Neural progenitor cell (in vitro differentiated cells): ENCODE measurements around the gene RNGTT. TPM values are rescaled to one million over a fixed set of nuclear protein-coding genes. Genes with fewer than 3 reads are reported as not detected.

Source experiments
- DNase-seq: peaks from one replicate; pipeline ENCODE4 v3.0.0-alpha.2; 2016; ENCODE audit warnings: low spot score
- H2AFZ ChIP-seq: fragments of 200-600 bp; sonication (generic); replicated peaks from 2 replicates; pipeline ENCODE4 v1.6.1; 2016; ENCODE audit warnings: antibody characterized with exemption
- H3F3A ChIP-seq: fragments of 200-600 bp; sonication (generic); 2 replicates; pipeline ENCODE4 v1.6.1; 2016; ENCODE audit warnings: antibody characterized with exemption, low read depth
- H3K27ac ChIP-seq: fragments of 200-600 bp; sonication (generic); 2 replicates; pipeline ENCODE4 v1.5.1; 2016; ENCODE audit warnings: mild to moderate bottlenecking
- H3K27me3 ChIP-seq: fragments of 200-600 bp; sonication (generic); 2 replicates; pipeline ENCODE4 v1.6.1; 2016; ENCODE audit warnings: mild to moderate bottlenecking, moderate library complexity
- H3K36me3 ChIP-seq: fragments of 200-600 bp; sonication (generic); 2 replicates; pipeline ENCODE4 v1.5.1; 2016
- H3K4me1 ChIP-seq: fragments of 200-600 bp; sonication (generic); 2 replicates; pipeline ENCODE4 v1.6.1; 2016; ENCODE audit warnings: mixed run types
- H3K4me2 ChIP-seq: fragments of 200-600 bp; sonication (generic); 2 replicates; pipeline ENCODE4 v1.6.1; 2016
- H3K4me3 ChIP-seq: fragments of 200-600 bp; sonication (generic); 2 replicates; pipeline ENCODE4 v1.5.1; 2016
- H3K79me2 ChIP-seq: fragments of 200-600 bp; sonication (generic); 2 replicates; pipeline ENCODE4 v1.6.1; 2016; ENCODE audit warnings: low read depth
- H3K9ac ChIP-seq: fragments of 200-600 bp; sonication (generic); 2 replicates; pipeline ENCODE4 v1.6.1; 2016
- H3K9me3 ChIP-seq: fragments of 200-600 bp; sonication (generic); 2 replicates; pipeline ENCODE4 v1.5.1; 2016; ENCODE audit warnings: low read depth
- H4K20me1 ChIP-seq: fragments of 200-600 bp; sonication (generic); 2 replicates; pipeline ENCODE4 v1.6.1; 2016; ENCODE audit warnings: low read depth
- H3K27ac Mint-ChIP-seq: 3 replicates; pipeline ENCODE4 v1.8.0; 2021; ENCODE audit warnings: mixed read lengths
- H3K27me3 Mint-ChIP-seq: 2 replicates; pipeline ENCODE4 v1.8.0; 2022; ENCODE audit warnings: low read depth, mild to moderate bottlenecking, inconsistent platforms, moderate library complexity, mixed read lengths; ENCODE audit not compliant: insufficient read depth
- H3K36me3 Mint-ChIP-seq: 3 replicates; pipeline ENCODE4 v1.8.0; 2021; ENCODE audit warnings: mixed read lengths
- H3K4me1 Mint-ChIP-seq: 3 replicates; pipeline ENCODE4 v1.8.0; 2021; ENCODE audit warnings: mixed read lengths
- H3K4me3 Mint-ChIP-seq: 3 replicates; pipeline ENCODE4 v1.8.0; 2021; ENCODE audit warnings: mild to moderate bottlenecking, moderate library complexity, mixed read lengths
- H3K9me3 Mint-ChIP-seq: 3 replicates; pipeline ENCODE4 v1.8.0; 2020; ENCODE audit warnings: mixed read lengths
- EZH2 ChIP-seq: fragments of 200-600 bp; sonication (generic); IDR thresholded peaks from 2 replicates; pipeline ENCODE4 v1.6.1; 2017; ENCODE audit warnings: antibody characterized with exemption, mild to moderate bottlenecking, moderate library complexity
- EZH2phosphoT487 ChIP-seq: fragments of 200-600 bp; sonication (generic); IDR thresholded peaks from 2 replicates; pipeline ENCODE4 v1.6.1; 2017; ENCODE audit warnings: antibody characterized with exemption
- total RNA-seq: library from RNA; depleted of rRNA; stranded (reverse); fragments of >200 nt; gene quantifications from 2 replicates; pipeline ENCODE4 v1.2.3, GENCODE V29; 2015; ENCODE audit warnings: low replicate concordance
- TF ChIP-seq, protein P1 (sequence below): fragments of 200-600 bp; sonication (generic); IDR thresholded peaks from 2 replicates; pipeline ENCODE4 v1.5.1; 2017; ENCODE audit warnings: antibody characterized with exemption, mild to moderate bottlenecking

The RNGTT gene
- total RNA-seq, 1 donor from 2014 or later = 71.7 TPM

DNA sequence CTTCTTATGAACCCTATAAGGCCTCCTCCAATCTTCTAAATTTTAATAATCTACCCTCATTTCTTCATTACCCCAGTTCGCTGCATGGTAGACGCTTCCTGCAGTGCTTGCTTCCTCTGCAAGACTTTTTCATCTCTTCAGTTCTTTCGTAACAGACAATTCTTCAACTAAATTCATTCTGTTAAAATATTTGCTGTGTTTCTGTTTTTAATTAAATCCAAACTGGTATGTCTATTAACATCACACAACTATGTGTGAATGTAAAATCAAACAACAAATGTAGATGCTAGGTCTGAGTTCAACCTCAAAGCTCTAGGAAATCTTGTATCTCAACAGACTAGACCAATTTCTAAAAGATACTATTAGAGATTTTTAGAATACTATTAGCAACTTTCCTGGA lies 199.3 kb downstream of the RNGTT start:
- H3F3A ChIP-seq = no peaks in the 10 kb centered on the region
- H3K9me3 ChIP-seq = no peaks in the 10 kb centered on the region
- H3K4me2 ChIP-seq = no peak overlapping the region
- H3K4me1 Mint-ChIP-seq = no peaks in the 10 kb centered on the region
- H3K4me1 ChIP-seq = peaks cover 7% of the 10 kb centered on the region
- no peaks in the 10 kb centered on the region for H4K20me1 ChIP-seq
- H3K9me3 Mint-ChIP-seq = no peaks in the 10 kb centered on the region
- no peaks in the 10 kb centered on the region for H3K79me2 ChIP-seq
- H3K9ac ChIP-seq = no peak overlapping the region
- H3K4me3 Mint-ChIP-seq = no peak overlapping the region
- H3K36me3 Mint-ChIP-seq = peaks cover 6% of the 10 kb centered on the region
- H3K27me3 ChIP-seq = no peaks in the 10 kb centered on the region
- DNase-seq = no peak
- no peak overlapping the region for H3K4me3 ChIP-seq
- H3K36me3 ChIP-seq = no peaks in the 10 kb centered on the region
- no peak overlapping the region for H2AFZ ChIP-seq
- no peak for TF ChIP-seq EZH2
- TF ChIP-seq, protein P1, sequence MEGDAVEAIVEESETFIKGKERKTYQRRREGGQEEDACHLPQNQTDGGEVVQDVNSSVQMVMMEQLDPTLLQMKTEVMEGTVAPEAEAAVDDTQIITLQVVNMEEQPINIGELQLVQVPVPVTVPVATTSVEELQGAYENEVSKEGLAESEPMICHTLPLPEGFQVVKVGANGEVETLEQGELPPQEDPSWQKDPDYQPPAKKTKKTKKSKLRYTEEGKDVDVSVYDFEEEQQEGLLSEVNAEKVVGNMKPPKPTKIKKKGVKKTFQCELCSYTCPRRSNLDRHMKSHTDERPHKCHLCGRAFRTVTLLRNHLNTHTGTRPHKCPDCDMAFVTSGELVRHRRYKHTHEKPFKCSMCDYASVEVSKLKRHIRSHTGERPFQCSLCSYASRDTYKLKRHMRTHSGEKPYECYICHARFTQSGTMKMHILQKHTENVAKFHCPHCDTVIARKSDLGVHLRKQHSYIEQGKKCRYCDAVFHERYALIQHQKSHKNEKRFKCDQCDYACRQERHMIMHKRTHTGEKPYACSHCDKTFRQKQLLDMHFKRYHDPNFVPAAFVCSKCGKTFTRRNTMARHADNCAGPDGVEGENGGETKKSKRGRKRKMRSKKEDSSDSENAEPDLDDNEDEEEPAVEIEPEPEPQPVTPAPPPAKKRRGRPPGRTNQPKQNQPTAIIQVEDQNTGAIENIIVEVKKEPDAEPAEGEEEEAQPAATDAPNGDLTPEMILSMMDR = no peak
- TF ChIP-seq EZH2phosphoT487 = no peak
- H3K27ac Mint-ChIP-seq = no peak overlapping the region
- no peaks in the 10 kb centered on the region for H3K27me3 Mint-ChIP-seq
- H3K27ac ChIP-seq = no peak overlapping the region

DNA sequence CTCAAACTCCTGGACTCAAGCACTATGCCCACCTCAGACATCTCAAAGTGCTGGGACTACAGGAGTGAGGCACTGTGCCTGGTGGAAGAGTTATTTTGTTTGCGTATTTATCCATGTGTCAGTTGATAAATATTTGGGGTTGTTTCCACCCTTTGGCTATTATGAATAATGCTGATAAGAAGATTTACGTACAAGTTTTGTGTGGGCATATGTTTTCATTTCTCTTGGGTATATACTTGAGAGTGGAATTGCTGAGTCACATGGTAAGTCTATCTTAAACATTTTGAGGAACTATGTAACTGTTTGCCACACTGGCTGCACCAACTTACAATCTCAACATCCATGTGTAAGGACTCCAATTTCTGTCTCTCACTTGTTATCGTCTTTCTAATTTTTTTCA lies 200.3 kb downstream of the RNGTT start:
- no peaks in the 10 kb centered on the region for H3F3A ChIP-seq
- H3K4me3 ChIP-seq = no peak overlapping the region
- H3K27me3 ChIP-seq = no peaks in the 10 kb centered on the region
- Mint-ChIP-seq H3K36me3 (peaks cover 9% of the 10 kb centered on the region), H3K27me3 (no peaks in the 10 kb centered on the region), H3K4me3 (no peak overlapping the region), H3K4me1 (no peaks in the 10 kb centered on the region), H3K27ac (no peak overlapping the region), H3K9me3 (no peaks in the 10 kb centered on the region)
- no peaks in the 10 kb centered on the region for H3K36me3 ChIP-seq
- DNase-seq = no peak
- H3K4me1 ChIP-seq = peaks cover 7% of the 10 kb centered on the region
- H3K9me3 ChIP-seq = no peaks in the 10 kb centered on the region
- H4K20me1 ChIP-seq = no peaks in the 10 kb centered on the region
- H2AFZ ChIP-seq = no peak overlapping the region
- no peak overlapping the region for H3K9ac ChIP-seq
- no peak overlapping the region for H3K4me2 ChIP-seq
- H3K27ac ChIP-seq = no peak overlapping the region
- no peaks in the 10 kb centered on the region for H3K79me2 ChIP-seq
- no peak for TF ChIP-seq EZH2phosphoT487
- TF ChIP-seq, protein P1 = no peak
- TF ChIP-seq EZH2 = no peak

DNA sequence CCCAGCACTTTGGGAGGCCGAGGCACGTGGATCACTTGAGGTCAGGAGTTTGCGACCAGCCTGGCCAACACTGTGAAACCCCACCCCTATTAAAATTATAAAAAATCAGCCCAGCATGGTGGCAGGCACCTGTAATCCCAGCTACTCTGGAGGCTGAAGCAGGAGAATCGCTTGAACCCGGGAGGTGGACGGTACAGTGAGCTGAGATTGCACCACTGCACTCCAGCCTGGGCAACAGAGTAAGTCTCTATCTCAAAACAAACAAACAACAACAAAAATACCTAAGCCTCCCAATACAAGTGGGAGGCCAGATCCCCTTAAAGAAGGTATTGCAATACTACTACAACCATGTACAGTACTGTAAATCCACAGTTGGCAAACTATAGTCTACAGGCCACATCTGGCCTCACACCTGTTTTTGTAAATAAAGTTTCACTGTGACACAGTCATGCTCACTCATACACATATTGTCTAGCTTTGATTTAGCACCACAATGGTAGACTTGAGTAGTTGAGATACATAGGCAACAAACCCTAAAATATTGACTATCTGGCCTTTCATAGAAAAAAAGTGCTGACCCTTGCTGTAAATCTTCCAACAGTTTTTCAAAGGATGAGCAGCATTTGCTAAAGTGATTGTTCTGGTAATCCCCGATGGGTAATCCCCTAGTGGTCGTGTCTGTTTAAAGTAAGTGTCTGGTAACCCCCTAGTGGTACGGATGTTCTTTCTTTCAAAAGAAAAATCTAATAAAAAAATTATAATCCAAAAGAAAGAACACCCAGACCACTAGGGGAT lies 202.0 kb downstream of the RNGTT start:
- H3K79me2 ChIP-seq = no peaks in the 10 kb centered on the region
- no peak overlapping the region for H3K4me2 ChIP-seq
- no peak overlapping the region for H3K9ac ChIP-seq
- no peak overlapping the region for H3K27ac Mint-ChIP-seq
- no peaks in the 10 kb centered on the region for H3K9me3 ChIP-seq
- no peaks in the 10 kb centered on the region for H3K9me3 Mint-ChIP-seq
- H3K27me3 ChIP-seq = no peaks in the 10 kb centered on the region
- no peak overlapping the region for H3K27ac ChIP-seq
- H3K36me3 ChIP-seq = no peaks in the 10 kb centered on the region
- peaks cover 7% of the 10 kb centered on the region for H3K4me1 ChIP-seq
- no peaks in the 10 kb centered on the region for H3K4me1 Mint-ChIP-seq
- no peak overlapping the region for H2AFZ ChIP-seq
- no peaks in the 10 kb centered on the region for H3F3A ChIP-seq
- H3K4me3 ChIP-seq = no peak overlapping the region
- no peaks in the 10 kb centered on the region for H4K20me1 ChIP-seq
- H3K36me3 Mint-ChIP-seq = peaks cover 9% of the 10 kb centered on the region
- no peaks in the 10 kb centered on the region for H3K27me3 Mint-ChIP-seq
- DNase-seq = peak; percentile 25
- H3K4me3 Mint-ChIP-seq = no peak overlapping the region
- TF ChIP-seq EZH2phosphoT487 = no peak
- no peak for TF ChIP-seq EZH2
- TF ChIP-seq, protein P1 = peak; percentile 46
